GM21367 (cell line): ENCODE data around the gene ADAMTS17.
"Not testable (repeated sequence)": the region's sequence is repeated elsewhere in the genome, so short reads cannot be mapped to it uniquely, and the experiment has no call there.

Experiments used
- ATAC-seq: cut with Tn5 transposase; IDR thresholded peaks from one replicate; pipeline ENCODE4 v1.9.1; 2021; ENCODE audit not compliant: unreplicated experiment

The ADAMTS17 gene

DNA sequence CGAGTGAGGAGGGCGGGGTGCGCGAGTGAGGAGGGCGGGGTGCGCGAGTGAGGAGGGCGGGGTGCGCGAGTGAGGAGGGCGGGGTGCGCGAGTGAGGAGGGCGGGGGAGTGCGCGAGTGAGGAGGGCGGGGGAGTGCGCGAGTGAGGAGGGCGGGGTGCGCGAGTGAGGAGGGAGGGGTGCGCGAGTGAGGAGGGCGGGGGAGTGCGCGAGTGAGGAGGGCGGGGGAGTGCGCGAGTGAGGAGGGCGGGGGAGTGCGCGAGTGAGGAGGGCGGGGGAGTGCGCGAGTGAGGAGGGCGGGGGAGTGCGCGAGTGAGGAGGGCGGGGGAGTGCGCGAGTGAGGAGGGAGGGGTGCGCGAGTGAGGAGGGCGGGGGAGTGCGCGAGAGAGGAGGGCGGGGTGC, 415.2 kb downstream of the ADAMTS17 start:
- ATAC-seq = not testable (repeated sequence)

DNA sequence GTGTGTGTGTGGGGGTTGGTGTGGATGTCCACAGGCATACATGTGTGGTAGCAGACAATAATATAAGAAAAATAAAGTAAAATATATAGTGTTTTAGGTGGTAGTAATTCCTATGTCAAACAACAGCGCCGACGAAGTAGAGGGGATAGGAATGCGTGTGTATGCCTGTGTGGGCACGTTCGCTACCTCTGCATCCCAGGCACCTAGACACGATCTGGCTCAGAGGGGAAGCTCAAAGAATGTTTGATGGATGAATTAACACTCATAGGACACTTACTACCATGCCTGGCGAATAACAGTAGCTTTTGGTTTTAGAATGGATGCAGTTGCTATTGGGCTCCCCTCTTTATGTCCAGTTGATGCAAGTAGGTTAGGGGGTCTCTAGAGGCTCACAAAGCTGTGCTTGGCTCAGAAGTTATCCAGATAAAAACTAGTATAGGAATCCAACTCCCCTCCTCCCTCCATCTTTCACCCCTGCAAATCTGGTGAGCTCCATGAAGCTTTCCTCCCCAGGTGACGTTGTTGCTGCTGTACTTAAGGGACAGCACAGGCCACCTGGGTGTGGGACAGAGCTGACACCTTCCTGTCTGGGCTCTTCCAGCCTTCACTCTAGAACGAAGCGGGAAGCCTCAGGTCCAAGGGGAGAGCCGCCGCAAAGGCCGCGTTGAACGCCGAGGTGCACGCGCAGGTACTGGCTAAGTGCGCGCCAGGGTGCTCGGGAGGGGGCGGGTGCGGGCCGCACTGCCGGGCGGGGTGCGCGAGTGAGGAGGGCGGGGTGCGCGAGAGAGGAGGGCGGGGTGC, 415.9 kb downstream of the ADAMTS17 start:
- peak; percentile 51 for ATAC-seq

GRCh38 chr15:99923711-99924110, 418.1 kb downstream of the ADAMTS17 start:
- ATAC-seq = no peak
